IMR-90 (cell line): ENCODE data around the gene DOK3. TPM values are rescaled to one million over a fixed set of nuclear protein-coding genes. Genes with fewer than 3 reads are reported as not detected.

Experiments
- ATAC-seq: fragments of 200-7000 bp; cut with Tn5 transposase; 2 replicates; pipeline ENCODE4 v1.9.1; 2020; ENCODE audit warnings: low read depth, mild to moderate bottlenecking, moderate library complexity
- BruUV-seq: library from RNA; stranded (reverse); fragments of 400-500 nt; replicated peaks from 2 replicates; lab custom pipeline; 2021; lab: Mats Ljungman, UMichigan
- CTCF ChIA-PET: fragments of 300-600 bp; formaldehyde crosslinking; extraction: SDS; loops from one replicate; lab custom pipeline; 2021; ENCODE audit warnings: antibody characterized with exemption; lab: Yijun Ruan, JAX
- POLR2A ChIA-PET: fragments of 300-600 bp; sonication (Branson Sonifier 250); formaldehyde crosslinking; loops from one replicate; lab custom pipeline; 2022; ENCODE audit warnings: antibody characterized with exemption; ENCODE audit not compliant: unreplicated experiment; lab: Charles Lee
- DNase-seq: peaks from one replicate; pipeline ENCODE4 v3.0.0; 2013
- H2AFZ ChIP-seq: replicated peaks from 2 replicates; pipeline ENCODE3; 2013; ENCODE audit warnings: low read length, mild to moderate bottlenecking; ENCODE audit not compliant: poor library complexity
- H2AK5ac ChIP-seq: 2 replicates; pipeline ENCODE4 v1.6.1; 2013; ENCODE audit warnings: low read depth, low read length, inconsistent platforms
- H2AK9ac ChIP-seq: replicated peaks from 2 replicates; pipeline ENCODE3; 2013; ENCODE audit warnings: mild to moderate bottlenecking, low read depth, low read length, moderate library complexity; ENCODE audit not compliant: poor library complexity
- H2BK120ac ChIP-seq: 2 replicates; pipeline ENCODE4 v1.6.1; 2013; ENCODE audit warnings: low read depth, low read length, inconsistent platforms
- H2BK15ac ChIP-seq: 3 replicates; pipeline ENCODE4 v1.6.1; 2013; ENCODE audit warnings: low read depth, low read length, inconsistent platforms
- H2BK20ac ChIP-seq: 2 replicates; pipeline ENCODE4 v1.6.1; 2013; ENCODE audit warnings: low read depth, mild to moderate bottlenecking, inconsistent platforms, low read length, moderate library complexity
- H2BK5ac ChIP-seq: 2 replicates; pipeline ENCODE4 v1.6.1; 2013; ENCODE audit warnings: mild to moderate bottlenecking, low read depth, low read length, inconsistent platforms; ENCODE audit not compliant: poor library complexity, severe bottlenecking
- H3K14ac ChIP-seq: replicated peaks from 2 replicates; pipeline ENCODE4 v1.6.1; 2013; ENCODE audit warnings: low read depth, low read length, inconsistent platforms
- H3K18ac ChIP-seq: 2 replicates; pipeline ENCODE4 v1.6.1; 2013; ENCODE audit warnings: low read depth, low read length, control low read depth
- H3K23ac ChIP-seq: 2 replicates; pipeline ENCODE4 v1.6.1; 2013; ENCODE audit warnings: low read depth, low read length, inconsistent platforms
- H3K27ac ChIP-seq: 2 replicates; pipeline ENCODE4 v1.5.1; 2013; ENCODE audit warnings: mild to moderate bottlenecking, control low read depth, low read length; ENCODE audit not compliant: insufficient read depth
- H3K27me3 ChIP-seq: 2 replicates; pipeline ENCODE4 v1.6.1; 2013; ENCODE audit warnings: low read length; ENCODE audit not compliant: control insufficient read depth, insufficient read depth
- H3K36me3 ChIP-seq: 2 replicates; pipeline ENCODE4 v1.6.1; 2013; ENCODE audit warnings: low read length, mixed read lengths; ENCODE audit not compliant: control insufficient read depth, insufficient read depth
- H3K4ac ChIP-seq: 2 replicates; pipeline ENCODE4 v1.6.1; 2013; ENCODE audit warnings: low read depth, low read length, inconsistent platforms
- H3K4me1 ChIP-seq: 2 replicates; pipeline ENCODE4 v1.6.1; 2013; ENCODE audit warnings: low read length, mixed read lengths; ENCODE audit not compliant: control insufficient read depth, insufficient read depth
- H3K4me2 ChIP-seq: 2 replicates; pipeline ENCODE4 v1.6.1; 2013; ENCODE audit warnings: low read depth, mild to moderate bottlenecking, control low read depth, low read length, moderate library complexity
- H3K4me3 ChIP-seq: 2 replicates; pipeline ENCODE4 v1.5.1; 2013; ENCODE audit warnings: low read depth, mild to moderate bottlenecking, control low read depth, low read length, moderate library complexity; ENCODE audit not compliant: insufficient read depth
- H3K56ac ChIP-seq: 2 replicates; pipeline ENCODE4 v1.6.1; 2013; ENCODE audit warnings: low read length, inconsistent platforms; ENCODE audit not compliant: insufficient read depth; ENCODE audit errors: extremely low read depth
- H3K79me1 ChIP-seq, 2 experiments: 2 replicates each; pipeline ENCODE4 v1.6.1; 2013; ENCODE audit warnings: low read length in 2 of 2, inconsistent platforms in 1 of 2, low read depth in 1 of 2
- H3K9ac ChIP-seq: 2 replicates; pipeline ENCODE4 v1.6.1; 2013; ENCODE audit warnings: low read depth, low read length, control low read depth
- H3K9me1 ChIP-seq: 2 replicates; pipeline ENCODE4 v1.6.1; 2013; ENCODE audit warnings: low read length, inconsistent platforms; ENCODE audit not compliant: insufficient read depth
- H3K9me3 ChIP-seq: 2 replicates; pipeline ENCODE4 v1.6.1; 2013; ENCODE audit warnings: low read length; ENCODE audit not compliant: control insufficient read depth, insufficient read depth
- H4K20me1 ChIP-seq: 2 replicates; pipeline ENCODE4 v1.6.1; 2013; ENCODE audit warnings: low read length, inconsistent platforms; ENCODE audit not compliant: insufficient read depth
- H4K5ac ChIP-seq: 2 replicates; pipeline ENCODE4 v1.6.1; 2013; ENCODE audit warnings: mild to moderate bottlenecking, low read depth, low read length, control low read depth
- H4K8ac ChIP-seq, 2 experiments: 2 replicates each; pipeline ENCODE4 v1.6.1; 2013; ENCODE audit warnings: low read depth in 2 of 2, low read length in 2 of 2, control low read depth in 1 of 2, inconsistent platforms in 1 of 2
- H4K91ac ChIP-seq: 2 replicates; pipeline ENCODE4 v1.6.1; 2013; ENCODE audit warnings: low read depth, low read length, inconsistent platforms; ENCODE audit not compliant: insufficient read depth
- RCOR1 ChIP-seq: IDR thresholded peaks from 2 replicates; pipeline ENCODE4 v1.6.1; 2012; ENCODE audit warnings: mild to moderate bottlenecking, low read length, improper control_type of control experiment; ENCODE audit not compliant: insufficient replicate concordance
- RFX5 ChIP-seq: IDR thresholded peaks from 2 replicates; pipeline ENCODE4 v1.8.0; 2012; ENCODE audit warnings: low read depth, mild to moderate bottlenecking, low read length, moderate library complexity
- SMC3 ChIP-seq: fragments of 150-350 bp; IDR thresholded peaks from 2 replicates; pipeline ENCODE4 v1.6.1; 2016; ENCODE audit warnings: low read depth, mild to moderate bottlenecking, antibody characterized with exemption, low read length, moderate library complexity
- WGBS, 2 experiments: methylation state at CpG; one replicate each; pipeline versions ENCODE4 v1.1.5 to v1.1.7; 2013; ENCODE audit warnings: missing lambda C conversion rate in 2 of 2; ENCODE audit not compliant: insufficient read length in 1 of 2; ENCODE audit errors: extremely low coverage in 2 of 2; 5-methylcytosine and 5-hydroxymethylcytosine counted together
- dilution Hi-C: fragments of 300-500 bp; cut with HindIII; formaldehyde crosslinking; loops from one replicate; pipeline ENCODE4 v1.14.3; 2018; ENCODE audit warnings: low sequenced_read_pairs; ENCODE audit not compliant: unreplicated experiment
- in situ Hi-C: fragments of 300-500 bp; cut with MboI; formaldehyde crosslinking; loops from 3 replicates; pipeline ENCODE4 v1.14.3; 2019; ENCODE audit warnings: low sequenced_read_pairs, inconsistent platforms, mixed read lengths
- intact Hi-C: fragments of 100-400 bp; cut with micrococcal nuclease; formaldehyde crosslinking; loops from 2 replicates; pipeline ENCODE4 v1.10.0; 2022
- polyA plus RNA-seq, 3 experiments: library from polyadenylated mRNA; depleted of rRNA; stranded (reverse); fragments of >200 nt; gene quantifications; 2 replicates each; pipeline ENCODE4 v1.2.3, GENCODE V29; 2012; ENCODE audit warnings: low replicate concordance in 1 of 3
- total RNA-seq: library from RNA; depleted of rRNA; stranded (reverse); fragments of >200 nt; gene quantifications from 2 replicates; pipeline ENCODE4 v1.2.3, GENCODE V29; 2012

Gene DOK3
- total and polyA plus RNA-seq, 2 of the 4 experiments (the other 2 are of a cell fraction): 0.54 to 3.9 TPM

- Histone ChIP-seq H3K27me3 (no peaks in the 10 kb centered on the region), H2AK9ac (peak overlapping the region; percentile 79), H3K9ac (no peak overlapping the region), H3K14ac (no peak overlapping the region; the same call in 1 of the 2 replicates), H4K5ac (no peak overlapping the region), H3K4ac (peak overlapping the region; percentile 63), H2AFZ (peak overlapping the region; percentile 23), H3K9me3 (no peaks in the 10 kb centered on the region), H2BK5ac (peak overlapping the region; percentile 34), H4K8ac (no peak overlapping the region), H2BK20ac (no peak overlapping the region), H2AK5ac (peak overlapping the region; percentile 21; the same call in 1 of the 2 replicates), H3K9me1 (peaks cover 35% of the 10 kb centered on the region), H3K18ac (no peak overlapping the region), H3K56ac (no peak overlapping the region), H4K91ac (no peak overlapping the region), H2BK15ac (no peak overlapping the region), H3K27ac (no peak overlapping the region), H3K4me2 (no peak overlapping the region), H3K23ac (peak overlapping the region; percentile 39; the same call in 1 of the 2 replicates), H3K79me1 (peaks cover 30 to 79% of the 10 kb centered on the region in 2 experiments), H3K4me3 (no peak overlapping the region), H3K36me3 (peaks cover 55% of the 10 kb centered on the region), H4K20me1 (peaks cover 73% of the 10 kb centered on the region), H2BK120ac (0 out of 2 replicates have a peak overlapping the region, but pooled peaks have one; percentile 32), H3K4me1 (peaks cover 35% of the 10 kb centered on the region)
- POLR2A ChIA-PET: interaction anchor here (0.6 kb wide), 1 partner anchor 11 kb away, joined by 3 read pairs; no protein-coding TSS in a partner anchor
- BruUV-seq: no TSS peak
- intact Hi-C loops: no loop called here
- no CpG with 5 or more reads among the region's 2 CpGs for WGBS, 2 experiments
- ATAC-seq (no peak), DNase-seq (no peak)
- in situ Hi-C loops: no loop called here
- CTCF ChIA-PET: interaction anchor here (1.3 to 1.7 kb wide), 2 partner anchors 11 to 64 kb away, joined by 3 to 5 read pairs; no protein-coding TSS in a partner anchor
- TF ChIP-seq RFX5: no peak
- TF ChIP-seq SMC3: no peak
- TF ChIP-seq RCOR1: no peak
- dilution Hi-C loops: no loop called here
These were observed 41.3 kb downstream of the DOK3 start for GRCh38 chr5:177468329-177468684.
